Esophagus squamous epithelium (tissue), 5 donors: ENCODE results near the gene GIMAP5. TPM values are rescaled to one million over a fixed set of nuclear protein-coding genes. Genes with fewer than 3 reads are reported as not detected.
A peak's percentile ranks its signal among the peaks of the same experiment; 100 is the strongest.

Source experiments
- DNase-seq: peaks from one replicate; lab custom pipeline; 2025; lab: John Stamatoyannopoulos, UW
- H3K27ac ChIP-seq, 4 donors: fragments of 200-600 bp; sonication (generic); one replicate each; pipeline ENCODE4 v1.5.1; 2016 to 2019; ENCODE audit warnings: mild to moderate bottlenecking in 1 of 4
- H3K27me3 ChIP-seq, 4 donors: fragments of 200-600 bp; sonication (generic); 1 replicate in 3 of 4; 2 replicates in 1 of 4; pipeline versions ENCODE4 v1.5.1 to v1.6.0; 2017 to 2021; ENCODE audit warnings: antibody characterized with exemption in 1 of 4
- H3K36me3 ChIP-seq, 3 donors: fragments of 200-600 bp; sonication (generic); one replicate each; pipeline ENCODE4 v1.5.1; 2016 to 2019
- H3K4me1 ChIP-seq, 3 donors: fragments of 200-600 bp; sonication (generic); one replicate each; pipeline ENCODE4 v1.5.1; 2017 to 2019
- H3K4me3 ChIP-seq, 4 donors: fragments of 200-600 bp; sonication (generic); 1 replicate in 3 of 4; 2 replicates in 1 of 4; pipeline ENCODE4 v1.5.1; 2016 to 2019; ENCODE audit warnings: mild to moderate bottlenecking in 2 of 4, moderate library complexity in 1 of 4
- H3K9me3 ChIP-seq, 3 donors: fragments of 200-600 bp; sonication (generic); one replicate each; pipeline ENCODE4 v1.5.1; 2016 to 2019
- CTCF ChIP-seq, 6 experiments: fragments of 450-650 bp in 4 of 6; fragments of 200-600 bp in 2 of 6; sonication (generic) in 2 of 6; IDR thresholded peaks; one replicate each; pipeline ENCODE4 v1.5.1; 2016 to 2019; ENCODE audit warnings: antibody characterized with exemption in 6 of 6, mild to moderate bottlenecking in 4 of 6, moderate library complexity in 4 of 6
- POLR2A ChIP-seq, 4 donors: fragments of 450-650 bp; IDR thresholded peaks; one replicate each; pipeline ENCODE4 v1.6.1; 2017; ENCODE audit warnings: antibody characterized with exemption in 4 of 4, mild to moderate bottlenecking in 4 of 4, moderate library complexity in 3 of 4
- WGBS, 2 donors: methylation state at CpG; one replicate each; pipeline ENCODE4 v1.1.5; 2018; 5-methylcytosine and 5-hydroxymethylcytosine counted together
- intact Hi-C: fragments of 100-400 bp; cut with DNase I; formaldehyde crosslinking; loops from one replicate; pipeline ENCODE4 v1.15.0; 2022
- total RNA-seq, 4 donors: library from RNA; depleted of rRNA; stranded (reverse); fragments of >200 nt; gene quantifications; one replicate each; pipeline ENCODE4 v1.1.0, GENCODE V29; 2016
- donor health status: DM: yes; HTN: yes; CAD: no.

The GIMAP5 gene
- total RNA-seq, 4 donors from 2014 or later = 0.15 to 29.4 (median 8.2) TPM

- Histone ChIP-seq H3K36me3 (peaks cover 0 to 24% (median 0%) of the 10 kb centered on the region in 3 donors), H3K27me3 (no peaks in the 10 kb centered on the region), H3K4me3 (peak overlapping the region in 1 of 4 donors; percentile 8), H3K4me1 (peaks cover 0 to 29% (median 3%) of the 10 kb centered on the region in 3 donors), H3K27ac (no peak overlapping the region), H3K9me3 (no peaks in the 10 kb centered on the region)
- no peak for DNase-seq
- intact Hi-C loops = no loop called here
- TF ChIP-seq CTCF (IDR thresholded peaks at IDR 0.05) (no peak), POLR2A (IDR thresholded peaks at IDR 0.05) (no peak)
- WGBS, 2 donors = 82 to 89% methylated on average over 7 to 19 of the region's 52 CpGs
These were observed 17.0 kb upstream of the GIMAP5 start for GRCh38 chr7:150719960-150720891.

GRCh38 chr7:150721970-150722373 is 15.2 kb upstream of the GIMAP5 start:
- peaks cover 0 to 22% (median 3%) of the 10 kb centered on the region in 3 donors for H3K4me1 ChIP-seq
- no peaks in the 10 kb centered on the region for H3K9me3 ChIP-seq
- TF ChIP-seq CTCF (IDR thresholded peaks at IDR 0.05) (no peak), POLR2A (IDR thresholded peaks at IDR 0.05) (no peak)
- intact Hi-C loops = no loop called here
- H3K27me3 ChIP-seq = no peaks in the 10 kb centered on the region
- H3K36me3 ChIP-seq = peaks cover 0 to 24% (median 0%) of the 10 kb centered on the region in 3 donors
- no peak overlapping the region for H3K4me3 ChIP-seq
- no peak for DNase-seq
- 78 to 83% methylated on average over 11 of the region's 11 CpGs for WGBS, 2 donors
- H3K27ac ChIP-seq = peak overlapping the region in 1 of 4 donors; percentile 56

- TF ChIP-seq POLR2A (IDR thresholded peaks at IDR 0.05) (no peak), CTCF (IDR thresholded peaks at IDR 0.05) (no peak)
- peak overlapping the region in 2 of 4 donors; percentile 32 to 56 for H3K27ac ChIP-seq
- H3K4me3 ChIP-seq = no peak overlapping the region
- no peaks in the 10 kb centered on the region for H3K9me3 ChIP-seq
- peaks cover 0 to 22% (median 3%) of the 10 kb centered on the region in 3 donors for H3K4me1 ChIP-seq
- intact Hi-C loops = no loop called here
- 50 to 66% methylated on average over 12 of the region's 12 CpGs for WGBS, 2 donors
- H3K27me3 ChIP-seq = no peaks in the 10 kb centered on the region
- no peak for DNase-seq
- peaks cover 0 to 24% (median 0%) of the 10 kb centered on the region in 3 donors for H3K36me3 ChIP-seq
These were observed 14.7 kb upstream of the GIMAP5 start for GRCh38 chr7:150722431-150722931.

GRCh38 chr7:150723467-150723866 is 13.8 kb upstream of the GIMAP5 start:
- Histone ChIP-seq H3K27me3 (no peaks in the 10 kb centered on the region), H3K9me3 (peaks cover 0 to 4% (median 0%) of the 10 kb centered on the region in 3 donors), H3K4me3 (no peak overlapping the region), H3K4me1 (peaks cover 0 to 22% (median 3%) of the 10 kb centered on the region in 3 donors), H3K27ac (no peak overlapping the region), H3K36me3 (peaks cover 0 to 24% (median 0%) of the 10 kb centered on the region in 3 donors)
- DNase-seq = no peak
- 57 to 76% methylated on average over 1 of the region's 1 CpG for WGBS, 2 donors
- no peak for TF ChIP-seq CTCF (IDR thresholded peaks at IDR 0.05)
- TF ChIP-seq POLR2A (IDR thresholded peaks at IDR 0.05) = no peak
- intact Hi-C loops = no loop called here

- Histone ChIP-seq H3K36me3 (no peaks in the 10 kb centered on the region), H3K4me1 (peaks cover 0 to 4% (median 2%) of the 10 kb centered on the region in 3 donors), H3K27me3 (no peaks in the 10 kb centered on the region), H3K27ac (no peak overlapping the region), H3K4me3 (no peak overlapping the region), H3K9me3 (peaks cover 0 to 4% (median 0%) of the 10 kb centered on the region in 3 donors)
- intact Hi-C loops = no loop called here
- no peak for DNase-seq
- 62 to 67% methylated on average over 3 of the region's 3 CpGs for WGBS, 2 donors
- TF ChIP-seq CTCF (IDR thresholded peaks at IDR 0.05) (no peak), POLR2A (IDR thresholded peaks at IDR 0.05) (no peak)
These were observed 9.8 kb upstream of the GIMAP5 start for GRCh38 chr7:150727381-150727780.
